ENCODE measurements around the gene SMAD6.

- TF ChIP-seq CTCF (IDR thresholded peaks at IDR 0.05) (no peak), POLR2A (IDR thresholded peaks at IDR 0.05) (no peak)
These were observed 2.2 kb downstream of the SMAD6 start for GRCh38 chr15:66704019-66704802.
